GM12873 (cell line): ENCODE data around the gene COASY.

Source experiments
- TF ChIP-seq, protein P1 (sequence below): IDR thresholded peaks from 2 replicates; pipeline ENCODE4 v1.5.1; 2012; ENCODE audit warnings: low read depth, mild to moderate bottlenecking, moderate library complexity, low read length, control low read depth; ENCODE audit not compliant: insufficient read depth; ENCODE audit errors: missing control alignments

Gene COASY

DNA sequence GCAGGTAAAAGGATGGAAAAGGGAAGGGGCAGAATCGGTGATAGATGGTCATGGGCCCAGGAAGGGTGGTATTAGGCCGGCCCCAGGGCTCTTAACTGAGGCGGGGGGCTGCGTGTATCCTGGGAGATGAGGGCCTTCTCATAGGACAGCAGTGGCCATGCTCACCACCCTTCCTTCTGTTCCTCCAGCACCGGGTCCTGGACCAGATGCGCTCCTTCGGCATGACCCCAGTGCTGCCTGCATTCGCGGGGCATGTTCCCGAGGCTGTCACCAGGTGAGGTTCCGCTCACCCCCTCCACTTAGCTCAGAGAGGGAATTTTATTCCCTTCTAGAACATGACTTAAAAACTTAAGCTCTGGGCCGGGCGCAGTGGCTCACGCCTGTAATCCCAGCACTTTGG, 23.5 kb upstream of the COASY start:
- TF ChIP-seq, protein P1, sequence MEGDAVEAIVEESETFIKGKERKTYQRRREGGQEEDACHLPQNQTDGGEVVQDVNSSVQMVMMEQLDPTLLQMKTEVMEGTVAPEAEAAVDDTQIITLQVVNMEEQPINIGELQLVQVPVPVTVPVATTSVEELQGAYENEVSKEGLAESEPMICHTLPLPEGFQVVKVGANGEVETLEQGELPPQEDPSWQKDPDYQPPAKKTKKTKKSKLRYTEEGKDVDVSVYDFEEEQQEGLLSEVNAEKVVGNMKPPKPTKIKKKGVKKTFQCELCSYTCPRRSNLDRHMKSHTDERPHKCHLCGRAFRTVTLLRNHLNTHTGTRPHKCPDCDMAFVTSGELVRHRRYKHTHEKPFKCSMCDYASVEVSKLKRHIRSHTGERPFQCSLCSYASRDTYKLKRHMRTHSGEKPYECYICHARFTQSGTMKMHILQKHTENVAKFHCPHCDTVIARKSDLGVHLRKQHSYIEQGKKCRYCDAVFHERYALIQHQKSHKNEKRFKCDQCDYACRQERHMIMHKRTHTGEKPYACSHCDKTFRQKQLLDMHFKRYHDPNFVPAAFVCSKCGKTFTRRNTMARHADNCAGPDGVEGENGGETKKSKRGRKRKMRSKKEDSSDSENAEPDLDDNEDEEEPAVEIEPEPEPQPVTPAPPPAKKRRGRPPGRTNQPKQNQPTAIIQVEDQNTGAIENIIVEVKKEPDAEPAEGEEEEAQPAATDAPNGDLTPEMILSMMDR, result no peak

DNA sequence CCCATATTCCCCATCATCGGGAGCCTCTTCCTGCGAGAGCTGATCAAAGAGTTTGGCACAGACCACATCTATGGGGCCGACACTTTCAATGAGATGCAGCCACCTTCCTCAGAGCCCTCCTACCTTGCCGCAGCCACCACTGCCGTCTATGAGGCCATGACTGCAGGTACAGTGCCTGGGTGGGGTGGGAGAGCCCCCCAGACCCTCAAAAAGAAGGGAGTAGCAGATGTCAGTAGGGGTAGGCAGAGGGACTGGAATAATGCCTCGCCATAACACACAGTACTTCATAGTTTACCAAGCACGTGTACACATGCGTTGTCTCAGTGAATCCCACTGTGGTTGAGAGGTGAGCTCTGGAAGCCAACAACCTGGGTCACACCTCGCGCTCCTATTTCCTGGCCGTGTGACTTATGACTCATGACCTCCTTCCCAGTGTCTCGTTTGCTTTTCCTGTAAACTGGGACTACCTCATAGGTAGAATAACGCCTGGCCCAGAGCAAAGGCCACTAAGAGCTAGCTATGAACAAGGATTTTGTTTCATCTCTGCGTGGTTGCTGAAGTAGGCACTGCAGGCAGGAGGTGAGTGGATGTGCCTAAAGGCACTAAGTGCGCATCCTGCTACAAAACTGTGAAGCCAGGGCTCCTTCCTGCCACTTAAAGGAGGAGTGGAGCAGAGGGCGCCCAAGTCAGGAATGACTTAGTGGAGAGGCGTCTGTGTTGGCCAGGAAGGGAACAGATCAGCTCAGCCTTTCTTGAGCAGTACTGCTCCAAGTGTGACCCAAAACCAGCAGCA, 20.7 kb upstream of the COASY start:
- TF ChIP-seq, protein P1, result no peak

DNA sequence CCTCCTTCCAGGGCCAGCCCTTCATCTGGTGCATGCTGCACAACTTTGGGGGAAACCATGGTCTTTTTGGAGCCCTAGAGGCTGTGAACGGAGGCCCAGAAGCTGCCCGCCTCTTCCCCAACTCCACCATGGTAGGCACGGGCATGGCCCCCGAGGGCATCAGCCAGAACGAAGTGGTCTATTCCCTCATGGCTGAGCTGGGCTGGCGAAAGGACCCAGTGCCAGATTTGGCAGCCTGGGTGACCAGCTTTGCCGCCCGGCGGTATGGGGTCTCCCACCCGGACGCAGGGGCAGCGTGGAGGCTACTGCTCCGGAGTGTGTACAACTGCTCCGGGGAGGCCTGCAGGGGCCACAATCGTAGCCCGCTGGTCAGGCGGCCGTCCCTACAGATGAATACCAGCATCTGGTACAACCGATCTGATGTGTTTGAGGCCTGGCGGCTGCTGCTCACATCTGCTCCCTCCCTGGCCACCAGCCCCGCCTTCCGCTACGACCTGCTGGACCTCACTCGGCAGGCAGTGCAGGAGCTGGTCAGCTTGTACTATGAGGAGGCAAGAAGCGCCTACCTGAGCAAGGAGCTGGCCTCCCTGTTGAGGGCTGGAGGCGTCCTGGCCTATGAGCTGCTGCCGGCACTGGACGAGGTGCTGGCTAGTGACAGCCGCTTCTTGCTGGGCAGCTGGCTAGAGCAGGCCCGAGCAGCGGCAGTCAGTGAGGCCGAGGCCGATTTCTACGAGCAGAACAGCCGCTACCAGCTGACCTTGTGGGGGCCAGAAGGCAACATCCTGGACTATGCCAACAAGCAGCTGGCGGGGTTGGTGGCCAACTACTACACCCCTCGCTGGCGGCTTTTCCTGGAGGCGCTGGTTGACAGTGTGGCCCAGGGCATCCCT, 18.5 kb upstream of the COASY start:
- TF ChIP-seq, protein P1, result no peak

DNA sequence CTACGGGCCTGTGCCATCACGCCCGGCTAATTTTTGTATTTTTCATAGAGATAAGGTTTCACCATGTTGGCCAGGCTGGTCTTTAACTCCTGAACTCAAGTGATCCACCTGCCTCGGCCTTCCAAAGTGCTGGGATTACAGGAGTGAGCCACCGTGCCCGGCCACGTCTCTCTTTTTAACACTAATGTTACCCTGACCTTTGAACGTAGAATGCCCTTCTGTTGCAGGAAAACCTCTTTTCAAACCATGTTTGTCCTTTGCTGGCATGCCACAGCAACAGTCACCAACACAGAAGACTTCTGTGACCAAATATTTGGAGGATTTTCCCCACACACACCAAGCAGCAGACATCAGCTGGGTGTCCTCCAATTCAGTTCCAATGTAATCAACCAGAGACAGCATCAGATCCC, 17.1 kb upstream of the COASY start:
- TF ChIP-seq, protein P1, result no peak

DNA sequence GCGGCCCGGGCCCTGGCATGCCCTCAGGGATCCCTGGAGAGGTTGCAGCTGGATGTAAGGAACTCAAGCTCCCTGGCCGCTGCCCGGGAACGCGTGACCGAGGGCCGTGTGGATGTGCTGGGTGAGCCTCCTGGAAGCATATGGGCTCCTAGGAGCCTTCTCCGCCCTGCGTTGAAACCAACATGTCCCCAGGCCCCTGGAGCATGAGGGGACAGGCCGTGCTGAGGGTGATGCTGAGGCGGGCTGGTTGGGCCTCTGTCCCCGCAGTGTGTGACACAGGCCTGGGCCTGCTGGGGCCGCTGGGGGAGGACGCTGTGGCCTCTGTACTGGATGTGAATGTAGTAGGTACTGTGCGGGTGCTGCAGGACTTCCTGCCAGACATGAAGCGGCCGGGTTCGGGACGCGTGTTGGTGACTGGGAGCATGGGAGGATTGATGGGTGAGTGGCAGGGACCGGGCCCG, 14.9 kb upstream of the COASY start:
- TF ChIP-seq, protein P1, result no peak

DNA sequence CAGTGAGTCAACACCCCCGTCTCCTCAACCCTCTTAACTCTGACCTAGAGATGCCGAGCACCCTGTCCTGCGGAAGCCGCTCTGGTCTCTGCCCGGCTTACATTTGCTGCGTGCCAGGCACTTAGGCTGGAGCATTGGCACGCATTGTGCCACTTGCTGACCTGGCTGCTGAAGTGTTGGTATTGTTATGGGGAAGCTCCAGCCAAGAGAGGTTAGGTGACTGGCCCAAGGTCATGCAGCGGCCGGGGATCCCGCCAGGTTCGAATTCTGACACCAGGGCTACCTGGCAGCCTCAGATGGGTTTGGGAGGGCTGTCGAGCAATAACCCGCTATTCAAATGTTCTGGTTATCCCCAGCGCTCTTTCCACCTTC, 14.3 kb upstream of the COASY start:
- TF ChIP-seq, protein P1, result no peak
